ENCODE data around the gene PDE4B. TPM values are rescaled to one million over a fixed set of nuclear protein-coding genes. Genes with fewer than 3 reads are reported as not detected.
"Not testable (repeated sequence)": the region's sequence is repeated elsewhere in the genome, so short reads cannot be mapped to it uniquely, and the experiment has no call there.

PDE4B gene
- total RNA-seq, 4 donors from 2014 or later, result 5.2 to 16.6 (median 9.6) TPM

DNA sequence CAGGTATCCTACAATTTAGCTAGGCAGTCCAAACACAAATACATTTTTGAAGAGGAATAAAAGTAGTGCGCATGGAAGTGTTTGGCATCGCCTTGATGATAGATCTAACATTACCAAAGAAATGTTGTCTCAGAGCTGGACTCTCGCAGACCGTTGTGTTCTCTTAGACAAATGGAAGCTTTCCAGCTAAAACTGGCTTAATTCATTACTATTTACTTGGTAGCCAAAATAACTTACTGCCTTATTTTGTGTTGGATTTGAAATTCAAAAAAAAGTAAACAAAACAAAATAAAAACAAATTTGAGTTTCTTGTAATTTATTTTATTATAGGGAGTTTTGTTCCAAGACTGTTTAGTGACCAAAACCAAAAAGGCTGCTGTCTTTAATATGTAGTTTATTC, 51.6 kb downstream of the PDE4B start:
- Histone ChIP-seq H3K4me3 (no peak overlapping the region), H3K27me3 (no peaks in the 10 kb centered on the region), H3K4me1 (no peaks in the 10 kb centered on the region), H3K27ac (no peak overlapping the region), H3K9me3 (peaks cover 0 to 8% (median 2%) of the 10 kb centered on the region in 4 donors), H3K36me3 (no peaks in the 10 kb centered on the region)
- DNase-seq (ENCODE audit: low spot score in 2 of 2), result no peak
- TF ChIP-seq, protein P1, sequence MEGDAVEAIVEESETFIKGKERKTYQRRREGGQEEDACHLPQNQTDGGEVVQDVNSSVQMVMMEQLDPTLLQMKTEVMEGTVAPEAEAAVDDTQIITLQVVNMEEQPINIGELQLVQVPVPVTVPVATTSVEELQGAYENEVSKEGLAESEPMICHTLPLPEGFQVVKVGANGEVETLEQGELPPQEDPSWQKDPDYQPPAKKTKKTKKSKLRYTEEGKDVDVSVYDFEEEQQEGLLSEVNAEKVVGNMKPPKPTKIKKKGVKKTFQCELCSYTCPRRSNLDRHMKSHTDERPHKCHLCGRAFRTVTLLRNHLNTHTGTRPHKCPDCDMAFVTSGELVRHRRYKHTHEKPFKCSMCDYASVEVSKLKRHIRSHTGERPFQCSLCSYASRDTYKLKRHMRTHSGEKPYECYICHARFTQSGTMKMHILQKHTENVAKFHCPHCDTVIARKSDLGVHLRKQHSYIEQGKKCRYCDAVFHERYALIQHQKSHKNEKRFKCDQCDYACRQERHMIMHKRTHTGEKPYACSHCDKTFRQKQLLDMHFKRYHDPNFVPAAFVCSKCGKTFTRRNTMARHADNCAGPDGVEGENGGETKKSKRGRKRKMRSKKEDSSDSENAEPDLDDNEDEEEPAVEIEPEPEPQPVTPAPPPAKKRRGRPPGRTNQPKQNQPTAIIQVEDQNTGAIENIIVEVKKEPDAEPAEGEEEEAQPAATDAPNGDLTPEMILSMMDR (IDR thresholded peaks at IDR 0.05), result no peak
- no peak for TF ChIP-seq EP300 (IDR thresholded peaks at IDR 0.05)
- WGBS, 2 donors, result 83 to 88% methylated on average over 4 of the region's 4 CpGs

DNA sequence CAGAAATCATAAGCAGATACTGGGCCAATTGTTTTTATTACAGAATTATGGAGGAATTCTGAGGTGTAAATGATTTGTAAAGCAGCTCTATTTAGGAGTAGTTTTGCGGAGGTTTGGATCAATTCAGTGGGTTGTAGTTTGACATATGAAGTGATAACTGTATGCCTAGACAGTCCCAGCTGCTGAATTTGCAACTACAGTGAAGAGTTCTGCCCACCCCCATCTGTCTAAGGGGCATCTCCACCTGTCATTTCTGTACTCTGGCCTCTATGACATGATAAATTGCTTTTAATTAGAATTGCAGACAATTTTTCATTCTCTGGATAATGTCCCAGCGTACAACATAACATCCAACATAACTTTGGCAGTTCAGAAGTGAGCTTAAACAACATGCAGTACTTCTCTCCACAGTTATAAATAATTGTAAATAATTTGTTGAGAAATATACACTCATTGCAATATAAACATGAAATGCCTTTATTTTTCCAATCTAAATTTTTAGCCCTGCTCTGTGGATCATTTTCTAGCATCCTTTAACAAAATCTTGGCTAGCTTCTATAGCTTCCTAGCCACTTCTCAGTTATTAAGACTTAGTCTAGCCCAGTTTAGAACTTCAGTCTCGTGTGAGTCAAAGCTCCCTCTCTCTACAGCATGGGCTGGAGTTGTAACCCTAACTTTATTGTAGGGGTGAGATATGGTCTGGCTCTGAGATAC, 52.3 kb downstream of the PDE4B start:
- WGBS, 2 donors, result 69 to 71% methylated on average over 3 of the region's 3 CpGs
- TF ChIP-seq POLR2A (IDR thresholded peaks at IDR 0.05), result no peak
- no peak for TF ChIP-seq EP300 (IDR thresholded peaks at IDR 0.05)
- TF ChIP-seq, protein P1 (IDR thresholded peaks at IDR 0.05), result no peak

DNA sequence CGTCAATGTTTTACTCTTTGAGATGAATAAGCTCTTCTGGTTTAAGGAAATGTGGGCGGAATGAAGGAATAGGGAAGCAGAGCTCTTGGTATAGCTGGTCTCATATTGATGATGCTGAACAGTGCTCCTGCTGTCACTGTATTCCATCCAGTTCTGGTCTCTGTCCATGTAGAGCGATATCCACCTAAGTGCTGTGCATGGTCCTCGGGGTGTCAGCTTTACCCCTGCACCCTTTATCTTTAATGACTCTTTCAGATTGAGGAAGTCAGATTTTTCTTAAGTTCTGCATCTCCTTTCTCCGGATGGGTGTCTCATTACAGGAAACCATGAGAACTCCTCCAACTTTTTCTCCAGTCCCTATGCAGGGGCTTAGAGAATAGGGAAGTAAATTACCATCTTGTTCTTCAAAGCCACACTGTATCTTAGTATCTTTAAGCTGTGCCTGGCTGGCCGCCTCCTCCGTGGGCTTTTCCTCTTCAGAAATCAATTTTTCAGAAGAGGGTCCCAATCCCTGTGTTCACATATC, 52.9 kb downstream of the PDE4B start:
- WGBS, 2 donors, result 84 to 85% methylated on average over 7 of the region's 7 CpGs
- Histone ChIP-seq H3K27me3 (no peaks in the 10 kb centered on the region), H3K4me1 (no peaks in the 10 kb centered on the region), H3K9me3 (peaks cover 0 to 16% (median 4%) of the 10 kb centered on the region in 4 donors), H3K36me3 (no peaks in the 10 kb centered on the region), H3K4me3 (no peak overlapping the region), H3K27ac (no peak overlapping the region)
- DNase-seq (ENCODE audit: low spot score in 2 of 2), result no peak
- TF ChIP-seq EP300 (IDR thresholded peaks at IDR 0.05) (no peak), POLR2A (IDR thresholded peaks at IDR 0.05) (no peak)
- TF ChIP-seq, protein P1 (IDR thresholded peaks at IDR 0.05), result no peak

More for the DNA sequence above, 52.3 kb downstream of the PDE4B start:
- H3K27ac ChIP-seq, result no peak overlapping the region
- H3K4me3 ChIP-seq, result no peak overlapping the region
- no peaks in the 10 kb centered on the region for H3K36me3 ChIP-seq
- H3K4me1 ChIP-seq, result no peaks in the 10 kb centered on the region
- peaks cover 0 to 11% (median 4%) of the 10 kb centered on the region in 4 donors for H3K9me3 ChIP-seq
- no peak for DNase-seq (ENCODE audit: low spot score in 2 of 2)
- no peaks in the 10 kb centered on the region for H3K27me3 ChIP-seq

DNA sequence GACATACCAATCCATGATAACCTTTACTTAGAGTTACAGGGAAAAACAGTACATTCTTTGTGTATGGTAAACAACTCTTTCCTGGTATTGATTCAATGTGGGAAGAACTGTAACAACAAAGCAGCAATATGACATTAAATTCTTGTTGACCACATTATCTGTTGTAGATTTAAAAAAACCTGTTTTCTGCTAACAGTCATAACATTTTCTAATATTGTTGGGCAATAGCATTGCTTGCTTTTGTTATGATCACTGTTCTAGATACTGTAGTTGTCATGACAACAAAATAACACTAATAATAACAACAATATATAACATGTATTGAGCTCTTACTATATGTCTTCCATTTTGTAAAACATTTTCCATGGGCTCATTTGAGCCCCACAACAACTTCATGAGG, 54.2 kb downstream of the PDE4B start:
- no peak for TF ChIP-seq POLR2A (IDR thresholded peaks at IDR 0.05)
- TF ChIP-seq EP300 (IDR thresholded peaks at IDR 0.05), result no peak
- TF ChIP-seq, protein P1 (IDR thresholded peaks at IDR 0.05), result no peak
- Histone ChIP-seq H3K27ac (no peak overlapping the region), H3K36me3 (no peaks in the 10 kb centered on the region), H3K4me3 (no peak overlapping the region), H3K27me3 (no peaks in the 10 kb centered on the region), H3K9me3 (peaks cover 0 to 17% (median 4%) of the 10 kb centered on the region in 4 donors), H3K4me1 (no peaks in the 10 kb centered on the region)
- no peak for DNase-seq (ENCODE audit: low spot score in 2 of 2)

DNA sequence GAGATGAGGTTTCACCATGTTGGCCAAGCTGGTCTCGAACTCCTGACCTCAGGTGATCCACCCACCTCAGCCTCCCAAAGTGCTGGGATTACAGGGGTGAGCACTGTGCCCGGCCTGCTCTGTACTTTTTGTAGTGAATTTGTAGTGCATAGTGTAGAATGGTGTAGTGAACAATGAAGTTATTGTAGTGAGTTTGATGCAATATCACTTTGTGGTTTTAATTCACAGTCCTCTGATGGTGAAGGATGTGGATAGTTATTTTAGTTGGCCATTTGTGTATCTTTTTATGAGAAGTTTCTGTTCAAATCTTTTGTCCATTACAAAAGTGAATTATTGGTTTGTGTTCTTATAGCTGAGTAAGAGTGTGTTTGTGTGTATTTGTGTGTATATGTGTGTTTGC, 57.6 kb downstream of the PDE4B start:
- H3K27me3 ChIP-seq, result no peaks in the 10 kb centered on the region
- 79 to 81% methylated on average over 2 of the region's 2 CpGs for WGBS, 2 donors
- H3K9me3 ChIP-seq, result peaks cover 0 to 26% (median 4%) of the 10 kb centered on the region in 4 donors
- H3K27ac ChIP-seq, result no peak overlapping the region
- no peak for TF ChIP-seq POLR2A (IDR thresholded peaks at IDR 0.05)
- no peaks in the 10 kb centered on the region for H3K4me1 ChIP-seq
- no peaks in the 10 kb centered on the region for H3K36me3 ChIP-seq
- DNase-seq (ENCODE audit: low spot score in 2 of 2), result no peak
- no peak overlapping the region for H3K4me3 ChIP-seq

DNA sequence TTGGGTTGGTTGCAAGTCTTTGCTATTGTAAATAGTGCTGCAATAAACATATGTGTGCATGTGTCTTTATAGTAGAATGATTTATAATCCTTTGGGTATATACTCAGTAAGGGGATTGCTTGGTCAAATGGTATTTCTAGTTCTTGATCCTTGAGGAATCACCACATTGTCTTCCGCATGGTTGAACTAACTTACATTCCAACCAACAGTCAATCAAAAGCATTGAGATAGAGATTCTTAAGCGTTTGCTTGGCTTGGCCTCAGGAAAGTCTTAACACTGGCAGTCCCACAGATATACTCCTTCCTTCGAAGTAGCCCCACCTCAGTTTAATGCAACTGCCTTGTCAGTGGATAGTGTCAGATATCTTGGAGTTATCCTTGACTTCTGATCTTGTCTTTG, 63.9 kb downstream of the PDE4B start:
- not testable (repeated sequence) for H3K36me3 ChIP-seq; H3K27me3 ChIP-seq; H3K4me3 ChIP-seq; H3K27ac ChIP-seq; H3K4me1 ChIP-seq; DNase-seq (ENCODE audit: low spot score in 2 of 2)
- 81 to 90% methylated on average over 3 of the region's 3 CpGs for WGBS, 2 donors
- peaks cover 0 to 13% (median 0%) of the 10 kb centered on the region in 4 donors for H3K9me3 ChIP-seq
